Esophagus (tissue), 2 donors: ENCODE data around the gene MRGPRE. TPM values are rescaled to one million over a fixed set of nuclear protein-coding genes. Genes with fewer than 3 reads are reported as not detected.

Experiments
- H3K27ac ChIP-seq, 2 donors: one replicate each; pipeline ENCODE4 v1.5.1; 2013; ENCODE audit warnings: low read depth in 2 of 2, mild to moderate bottlenecking in 2 of 2, inconsistent platforms in 1 of 2, low read length in 1 of 2, moderate library complexity in 1 of 2
- H3K27me3 ChIP-seq, 2 donors: one replicate each; pipeline ENCODE4 v1.6.1; 2013; ENCODE audit warnings: low read length in 2 of 2, control low read depth in 1 of 2, mild to moderate bottlenecking in 1 of 2; ENCODE audit not compliant: insufficient read depth in 2 of 2, control insufficient read depth in 1 of 2
- H3K36me3 ChIP-seq, 2 donors: one replicate each; pipeline ENCODE4 v1.6.1; 2013; ENCODE audit warnings: low read length in 1 of 2; ENCODE audit not compliant: control insufficient read depth in 2 of 2, insufficient read depth in 2 of 2
- H3K4me1 ChIP-seq, 2 donors: one replicate each; pipeline ENCODE4 v1.6.1; 2013; ENCODE audit warnings: low read length in 1 of 2; ENCODE audit not compliant: control insufficient read depth in 2 of 2, insufficient read depth in 2 of 2
- H3K4me3 ChIP-seq, 2 donors: one replicate each; pipeline ENCODE4 v1.5.1; 2013; ENCODE audit warnings: low read length in 2 of 2, mild to moderate bottlenecking in 2 of 2, low read depth in 1 of 2, moderate library complexity in 1 of 2
- H3K9me3 ChIP-seq, 2 donors: one replicate each; pipeline ENCODE4 v1.6.1; 2013; ENCODE audit warnings: mild to moderate bottlenecking in 2 of 2, low read depth in 1 of 2, low read length in 1 of 2, moderate library complexity in 1 of 2; ENCODE audit not compliant: control insufficient read depth in 2 of 2, insufficient read depth in 1 of 2
- WGBS, 2 donors: extraction: QIAGEN DNeasy Blood & Tissue Kit; methylation state at CpG; one replicate each; pipeline ENCODE4 v1.1.7; 2013; 5-methylcytosine and 5-hydroxymethylcytosine counted together
- polyA plus RNA-seq, 2 donors: library from polyadenylated mRNA; stranded (reverse); fragments of 200-250 nt; gene quantifications; one replicate each; pipeline ENCODE4 v1.2.3, GENCODE V29; 2013
- donor health status: healthy with polysubstance abuse.
- donor health status: Bipolar disorder and iron deficiency.

MRGPRE gene
- polyA plus RNA-seq, 2 donors = not detected

- H3K27me3 ChIP-seq = peaks cover 0 to 7% of the 10 kb centered on the region in 2 donors
- no peak overlapping the region for H3K4me3 ChIP-seq
- no peak overlapping the region for H3K27ac ChIP-seq
- peaks cover 0 to 4% of the 10 kb centered on the region in 2 donors for H3K4me1 ChIP-seq
- H3K36me3 ChIP-seq = no peaks in the 10 kb centered on the region
- 85 to 90% methylated on average over 15 of the region's 15 CpGs for WGBS, 2 donors
- peaks cover 0 to 3% of the 10 kb centered on the region in 2 donors for H3K9me3 ChIP-seq
Observed at GRCh38 chr11:3198815-3199214, 33.4 kb downstream of the MRGPRE start.

GRCh38 chr11:3197878-3198528 lies 34.2 kb downstream of the MRGPRE start:
- Histone ChIP-seq H3K27ac (no peak overlapping the region), H3K4me3 (no peak overlapping the region), H3K9me3 (peaks cover 0 to 3% of the 10 kb centered on the region in 2 donors), H3K27me3 (peaks cover 0 to 7% of the 10 kb centered on the region in 2 donors), H3K36me3 (no peaks in the 10 kb centered on the region), H3K4me1 (peaks cover 0 to 4% of the 10 kb centered on the region in 2 donors)
- 74 to 83% methylated on average over 7 to 8 of the region's 8 CpGs for WGBS, 2 donors

GRCh38 chr11:3197044-3197695 lies 35.0 kb downstream of the MRGPRE start:
- no peaks in the 10 kb centered on the region for H3K36me3 ChIP-seq
- H3K4me3 ChIP-seq = no peak overlapping the region
- H3K27me3 ChIP-seq = peaks cover 0 to 3% of the 10 kb centered on the region in 2 donors
- H3K27ac ChIP-seq = no peak overlapping the region
- H3K9me3 ChIP-seq = peaks cover 0 to 3% of the 10 kb centered on the region in 2 donors
- 78 to 83% methylated on average over 11 of the region's 11 CpGs for WGBS, 2 donors
- H3K4me1 ChIP-seq = peaks cover 0 to 4% of the 10 kb centered on the region in 2 donors

- peaks cover 0 to 3% of the 10 kb centered on the region in 2 donors for H3K27me3 ChIP-seq
- no peak overlapping the region for H3K27ac ChIP-seq
- WGBS, 2 donors = 55 to 64% methylated on average over 23 of the region's 23 CpGs
- peaks cover 0 to 4% of the 10 kb centered on the region in 2 donors for H3K4me1 ChIP-seq
- H3K9me3 ChIP-seq = peaks cover 0 to 3% of the 10 kb centered on the region in 2 donors
- H3K36me3 ChIP-seq = no peaks in the 10 kb centered on the region
- H3K4me3 ChIP-seq = no peak overlapping the region
Observed at GRCh38 chr11:3196161-3197043, 35.8 kb downstream of the MRGPRE start.

GRCh38 chr11:3195251-3196160 lies 36.7 kb downstream of the MRGPRE start:
- H3K27me3 ChIP-seq = no peaks in the 10 kb centered on the region
- no peak overlapping the region for H3K27ac ChIP-seq
- WGBS, 2 donors = 63 to 68% methylated on average over 22 of the region's 22 CpGs
- H3K4me1 ChIP-seq = peaks cover 0 to 4% of the 10 kb centered on the region in 2 donors
- H3K36me3 ChIP-seq = no peaks in the 10 kb centered on the region
- no peak overlapping the region for H3K4me3 ChIP-seq
- peaks cover 0 to 3% of the 10 kb centered on the region in 2 donors for H3K9me3 ChIP-seq

GRCh38 chr11:3194016-3194816 lies 38.0 kb downstream of the MRGPRE start:
- 74 to 77% methylated on average over 12 of the region's 12 CpGs for WGBS, 2 donors
- Histone ChIP-seq H3K27me3 (no peaks in the 10 kb centered on the region), H3K36me3 (no peaks in the 10 kb centered on the region), H3K4me1 (peaks cover 0 to 4% of the 10 kb centered on the region in 2 donors), H3K9me3 (peaks cover 0 to 3% of the 10 kb centered on the region in 2 donors), H3K4me3 (no peak overlapping the region), H3K27ac (no peak overlapping the region)

GRCh38 chr11:3193373-3194015 lies 38.7 kb downstream of the MRGPRE start:
- peaks cover 0 to 4% of the 10 kb centered on the region in 2 donors for H3K4me1 ChIP-seq

More at GRCh38 chr11:3193373-3194015, 38.7 kb downstream of the MRGPRE start:
- no peaks in the 10 kb centered on the region for H3K27me3 ChIP-seq
- no peaks in the 10 kb centered on the region for H3K36me3 ChIP-seq
- no peak overlapping the region for H3K4me3 ChIP-seq
- no peak overlapping the region for H3K27ac ChIP-seq
- no peaks in the 10 kb centered on the region for H3K9me3 ChIP-seq
- WGBS, 2 donors = 82 to 86% methylated on average over 19 of the region's 19 CpGs
